Activated CD4-positive, alpha-beta T cell treated with anti-CD3 and anti-CD28 coated beads for 36 hours (primary cell): ENCODE results near the gene SMIM35. TPM values are rescaled to one million over a fixed set of nuclear protein-coding genes. Genes with fewer than 3 reads are reported as not detected.

Source experiments
- ATAC-seq: fragments of 200-7000 bp; cut with Tn5 transposase; one replicate; pipeline ENCODE4 v1.10.0; 2021; ENCODE audit warnings: mild to moderate bottlenecking, moderate library complexity
- CTCF ChIA-PET: fragments of 350-600 bp; sonication (Branson Sonifier 250); formaldehyde crosslinking; loops from one replicate; lab custom pipeline; 2021; ENCODE audit warnings: antibody characterized with exemption; lab: Charles Lee
- POLR2A ChIA-PET: fragments of 350-600 bp; sonication (Branson Sonifier 250); formaldehyde crosslinking; loops from one replicate; lab custom pipeline; 2021; ENCODE audit warnings: antibody characterized with exemption, inconsistent platforms; lab: Charles Lee
- DNase-seq: peaks from one replicate; pipeline ENCODE4 v3.0.0-alpha.2; 2020
- H3K27ac Mint-ChIP-seq: one replicate; pipeline ENCODE4 v1.8.0; 2021; ENCODE audit warnings: mixed read lengths
- H3K27me3 Mint-ChIP-seq: one replicate; pipeline ENCODE4 v1.8.0; 2021; ENCODE audit warnings: mixed read lengths
- H3K36me3 Mint-ChIP-seq: one replicate; pipeline ENCODE4 v1.8.0; 2021; ENCODE audit warnings: low read depth, mixed read lengths
- H3K4me1 Mint-ChIP-seq: one replicate; pipeline ENCODE4 v1.8.0; 2021; ENCODE audit warnings: mixed read lengths
- H3K4me3 Mint-ChIP-seq: one replicate; pipeline ENCODE4 v1.8.0; 2021; ENCODE audit warnings: mild to moderate bottlenecking, moderate library complexity, mixed read lengths
- H3K9me3 Mint-ChIP-seq: one replicate; pipeline ENCODE4 v1.8.0; 2021; ENCODE audit warnings: low read depth, mixed read lengths
- intact Hi-C, 2 experiments: fragments of 100-400 bp; cut with DNase I in 1 of 2; cut with micrococcal nuclease in 1 of 2; formaldehyde crosslinking; loops; one replicate each; pipeline versions ENCODE4 v1.14.2 to v1.15.1; 2022 to 2024; cut with DNase I, micrococcal nuclease
- total RNA-seq, 2 experiments: library from RNA; stranded (reverse); gene quantifications; one replicate each; pipeline ENCODE4 v1.2.3, GENCODE V29; 2021

SMIM35 gene
- total RNA-seq, 2 experiments from 2014 or later = 0.09 TPM; not detected in 1

DNA sequence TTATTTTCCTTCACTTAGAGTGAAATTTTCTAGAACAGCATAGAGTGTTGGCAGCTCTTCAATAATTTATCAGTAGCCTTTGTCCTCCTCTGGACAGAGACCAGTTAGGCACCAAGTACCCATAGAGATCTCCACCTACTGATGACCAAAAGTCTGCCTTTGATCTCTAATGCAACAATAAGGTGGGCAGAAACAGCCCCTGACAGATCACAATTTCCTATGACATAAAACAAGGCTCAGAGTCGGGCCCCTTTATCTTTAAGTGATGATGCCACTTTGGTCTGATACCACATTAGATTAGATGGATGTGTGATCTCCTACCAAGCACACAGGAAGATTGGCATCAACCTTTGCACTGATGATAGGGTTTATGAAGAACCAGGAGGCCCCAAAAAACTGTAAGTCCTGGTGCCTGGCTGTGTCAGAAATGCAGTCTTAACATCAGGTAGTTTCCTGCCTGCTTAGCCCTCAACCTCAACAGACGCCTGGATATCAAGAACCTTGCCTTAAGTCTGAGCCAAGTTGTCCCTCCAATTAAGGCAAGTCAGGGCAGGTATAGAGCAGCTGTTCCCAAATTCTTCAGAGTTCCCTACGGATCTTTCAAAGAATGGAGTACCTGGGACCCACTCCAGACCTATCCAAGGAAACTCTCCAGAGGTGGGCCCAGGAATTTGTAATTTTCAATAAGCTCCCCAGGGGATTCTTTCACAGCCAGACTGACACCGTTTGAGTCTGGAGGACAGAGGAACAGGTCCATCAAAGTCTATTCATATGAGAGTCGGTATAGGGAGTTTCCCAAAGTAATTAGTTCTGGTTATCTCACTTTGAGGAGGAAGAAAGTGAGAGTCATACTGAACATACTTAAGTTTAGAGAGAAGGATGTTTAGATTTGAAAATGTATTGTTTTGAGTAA, 40.5 kb downstream of the SMIM35 start:
- H3K36me3 Mint-ChIP-seq = no peaks in the 10 kb centered on the region
- POLR2A ChIA-PET = interaction anchor here (1.0 to 3.5 kb wide), 2 partner anchors 44 to 49 kb away, joined by 3 to 24 read pairs; no protein-coding TSS in a partner anchor
- H3K27ac Mint-ChIP-seq = peak overlapping the region; percentile 76
- H3K4me3 Mint-ChIP-seq = peak overlapping the region; percentile 25
- ATAC-seq = peak; percentile 76
- no peaks in the 10 kb centered on the region for H3K9me3 Mint-ChIP-seq
- H3K27me3 Mint-ChIP-seq = no peaks in the 10 kb centered on the region
- DNase-seq = peak; percentile 49
- intact Hi-C loops = loop anchor here (1.0 to 10.0 kb wide), 6 partner anchors 44 to 812 kb away; partner anchors contain the start of genes PCSK7 (in 1 of the 2) and RNF214 (in 1 of the 2)
- peaks cover 88% of the 10 kb centered on the region for H3K4me1 Mint-ChIP-seq
- CTCF ChIA-PET = interaction anchor here (0.6 to 3.0 kb wide), 9 partner anchors 9 to 239 kb away, joined by 3 to 12 read pairs (median 5); no protein-coding TSS in a partner anchor

DNA sequence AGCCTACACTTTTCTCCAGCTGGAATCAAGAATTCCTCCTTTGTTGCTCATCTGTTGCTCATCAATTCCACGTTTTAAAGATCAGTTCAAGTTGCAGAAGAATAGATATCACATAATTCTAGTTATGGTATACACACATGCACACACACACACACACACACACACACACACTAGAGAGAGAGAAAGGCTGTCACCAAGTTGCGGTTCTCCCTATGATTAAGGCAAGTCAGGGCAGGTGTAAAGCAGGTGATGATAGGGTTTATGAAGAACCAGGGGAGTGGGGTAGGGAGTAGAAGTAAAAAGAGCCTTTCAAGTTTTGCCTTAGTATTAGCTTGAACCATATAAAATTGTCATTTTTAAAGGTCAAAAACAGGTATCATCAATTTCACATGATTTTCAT, 41.6 kb downstream of the SMIM35 start:
- Mint-ChIP-seq H3K27ac (peak overlapping the region; percentile 76), H3K4me1 (peaks cover 80% of the 10 kb centered on the region), H3K4me3 (no peak overlapping the region), H3K36me3 (no peaks in the 10 kb centered on the region), H3K9me3 (no peaks in the 10 kb centered on the region), H3K27me3 (no peaks in the 10 kb centered on the region)
- ATAC-seq (no peak), DNase-seq (peak; percentile 17)
- ChIA-PET CTCF (interaction anchor here (0.9 to 3.0 kb wide), 8 partner anchors 8 to 238 kb away, joined by 3 to 11 read pairs (median 4); partner anchors contain the start of gene IL10RA), POLR2A (interaction anchor here (1.0 kb wide), 1 partner anchor 187 kb away, joined by 3 read pairs; no protein-coding TSS in a partner anchor)
- intact Hi-C loops = loop anchor here in 1 of 2 experiments (5.0 to 10.0 kb wide), 2 partner anchors 197 to 810 kb away; partner anchors contain the start of genes PCSK7 and RNF214

DNA sequence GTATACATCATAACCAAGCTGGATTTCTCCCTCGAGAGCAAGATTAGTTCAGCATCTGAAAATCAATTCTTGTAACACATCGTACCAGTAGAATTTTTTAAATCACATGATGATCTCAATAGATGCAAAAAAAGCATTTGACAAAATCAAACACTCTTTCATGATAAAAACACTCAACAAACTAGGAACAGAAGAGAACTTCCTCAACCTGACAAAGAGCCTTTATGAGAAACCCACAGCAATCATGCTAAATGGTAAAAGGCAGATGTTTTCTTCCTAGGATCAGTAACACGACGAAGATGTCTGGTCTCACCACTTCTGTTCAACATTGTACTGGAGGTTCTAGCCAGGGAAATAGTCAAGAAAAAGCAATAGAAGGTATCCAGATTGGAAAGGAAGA, 44.0 kb downstream of the SMIM35 start:
- Mint-ChIP-seq H3K4me3 (no peak overlapping the region), H3K36me3 (no peaks in the 10 kb centered on the region), H3K27ac (peak overlapping the region; percentile 17), H3K27me3 (no peaks in the 10 kb centered on the region), H3K4me1 (peaks cover 65% of the 10 kb centered on the region), H3K9me3 (no peaks in the 10 kb centered on the region)
- CTCF ChIA-PET = interaction anchor here (1.3 to 2.4 kb wide), 4 partner anchors 9 to 96 kb away, joined by 5 to 7 read pairs (median 6); no protein-coding TSS in a partner anchor
- intact Hi-C loops = loop anchor here in 1 of 2 experiments (10.0 kb wide), 1 partner anchor 808 kb away; the partner anchor contains the start of genes PCSK7 and RNF214
- DNase-seq (no peak), ATAC-seq (no peak)
- POLR2A ChIA-PET = no interaction called here

DNA sequence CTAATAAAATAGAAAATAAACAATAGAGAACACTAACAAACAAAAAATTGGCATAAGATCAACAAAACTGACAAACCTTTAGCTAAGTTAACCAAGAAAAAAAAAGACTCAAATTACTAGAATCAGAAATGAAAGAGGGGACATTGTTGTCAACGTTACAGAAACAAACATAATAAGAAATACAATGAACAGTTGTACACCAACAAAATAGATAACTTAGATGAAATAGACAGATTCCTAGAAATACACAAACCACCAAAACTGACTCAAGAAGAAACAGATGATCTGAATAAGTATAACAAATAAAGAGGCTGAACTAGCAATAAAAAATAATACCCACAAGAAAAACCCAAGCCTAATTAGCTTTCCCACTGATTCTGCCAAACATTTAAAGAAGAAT, 44.6 kb downstream of the SMIM35 start:
- ATAC-seq = no peak
- Mint-ChIP-seq H3K36me3 (no peaks in the 10 kb centered on the region), H3K27ac (peak overlapping the region; percentile 63), H3K4me1 (peaks cover 58% of the 10 kb centered on the region), H3K4me3 (no peak overlapping the region), H3K9me3 (no peaks in the 10 kb centered on the region), H3K27me3 (no peaks in the 10 kb centered on the region)
- no peak for DNase-seq
- POLR2A ChIA-PET = no interaction called here
- intact Hi-C loops = loop anchor here in 1 of 2 experiments (10.0 kb wide), 1 partner anchor 807 kb away; the partner anchor contains the start of genes PCSK7 and RNF214
- CTCF ChIA-PET = interaction anchor here (1.3 to 2.4 kb wide), 4 partner anchors 9 to 95 kb away, joined by 5 to 7 read pairs (median 6); no protein-coding TSS in a partner anchor

DNA sequence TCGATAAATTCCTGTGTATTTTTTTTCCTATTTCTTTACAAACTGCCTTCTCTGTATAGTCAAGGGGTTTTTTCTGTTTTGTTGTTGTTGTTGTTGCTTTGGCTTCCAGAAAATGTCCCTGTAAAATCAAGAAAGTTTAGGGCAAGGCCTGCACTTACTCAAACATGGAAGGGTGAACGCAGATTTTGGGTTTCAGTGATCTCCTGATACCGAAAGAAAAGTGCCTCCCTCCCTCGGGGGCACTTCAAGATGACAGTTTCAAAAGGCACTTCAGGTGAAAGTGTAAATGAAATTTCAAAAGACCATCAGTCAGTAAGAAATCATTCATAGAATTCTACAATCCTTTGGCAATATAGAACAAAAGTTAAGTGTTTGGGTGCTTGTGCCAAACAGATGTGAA, 53.3 kb downstream of the SMIM35 start:
- Mint-ChIP-seq H3K36me3 (no peaks in the 10 kb centered on the region), H3K27ac (peak overlapping the region; percentile 60), H3K4me3 (no peak overlapping the region), H3K9me3 (no peaks in the 10 kb centered on the region), H3K27me3 (no peaks in the 10 kb centered on the region), H3K4me1 (peaks cover 18% of the 10 kb centered on the region)
- DNase-seq = no peak
- POLR2A ChIA-PET = no interaction called here
- ATAC-seq = peak; percentile 71
- intact Hi-C loops = no loop called here
- CTCF ChIA-PET = no interaction called here

DNA sequence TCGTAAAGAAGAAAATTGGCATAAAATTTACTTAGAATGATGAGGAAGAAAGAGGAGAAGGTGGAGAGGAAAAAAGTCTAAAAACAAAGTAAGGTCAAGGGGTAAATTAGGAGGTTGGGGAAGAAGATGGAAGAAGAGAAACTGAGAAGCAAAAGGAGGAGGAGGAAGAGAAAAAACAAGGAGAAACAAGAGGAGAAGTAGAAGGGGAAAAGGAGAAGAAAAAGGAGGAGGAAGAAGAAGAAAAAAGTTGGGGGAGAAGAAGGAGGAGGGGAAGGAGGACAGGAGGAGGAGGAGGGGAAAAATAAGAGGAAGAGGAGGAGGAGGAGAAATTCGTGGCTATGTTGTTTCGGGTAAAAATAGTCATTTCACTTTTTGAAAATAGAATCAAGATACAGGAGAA, 58.1 kb downstream of the SMIM35 start:
- no peak overlapping the region for H3K27ac Mint-ChIP-seq
- peaks cover 23% of the 10 kb centered on the region for H3K4me1 Mint-ChIP-seq
- no peaks in the 10 kb centered on the region for H3K9me3 Mint-ChIP-seq
- ChIA-PET CTCF (interaction anchor here (0.9 to 1.0 kb wide), 3 partner anchors 8 to 25 kb away, joined by 4 to 7 read pairs (median 6); no protein-coding TSS in a partner anchor), POLR2A (no interaction called here)
- ATAC-seq = no peak
- no peak overlapping the region for H3K4me3 Mint-ChIP-seq
- intact Hi-C loops = no loop called here
- H3K27me3 Mint-ChIP-seq = no peaks in the 10 kb centered on the region
- no peaks in the 10 kb centered on the region for H3K36me3 Mint-ChIP-seq
- no peak for DNase-seq

DNA sequence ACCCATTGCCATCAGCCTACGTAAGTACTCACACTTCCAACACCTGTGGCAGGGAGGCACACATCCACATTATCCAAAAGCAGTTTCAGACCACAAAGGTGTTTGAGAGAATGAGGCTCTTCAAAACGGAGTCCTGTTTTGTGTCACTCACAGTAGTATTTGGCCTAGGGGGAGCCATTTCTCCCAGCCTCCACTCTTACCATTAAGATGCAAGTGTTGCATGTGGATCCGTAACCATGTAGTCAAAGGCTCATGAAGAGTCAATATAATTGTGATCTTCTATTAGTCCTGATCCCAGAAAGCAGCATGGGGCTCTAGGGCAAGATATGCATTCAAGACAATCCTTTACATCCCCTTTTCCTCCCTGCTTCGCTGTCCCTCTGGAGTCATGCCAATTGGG, 59.1 kb downstream of the SMIM35 start:
- Mint-ChIP-seq H3K4me1 (peaks cover 18% of the 10 kb centered on the region), H3K36me3 (no peaks in the 10 kb centered on the region), H3K4me3 (no peak overlapping the region), H3K9me3 (no peaks in the 10 kb centered on the region), H3K27me3 (no peaks in the 10 kb centered on the region), H3K27ac (no peak overlapping the region)
- intact Hi-C loops = no loop called here
- ChIA-PET POLR2A (no interaction called here), CTCF (interaction anchor here (0.6 to 1.0 kb wide), 2 partner anchors 9 to 23 kb away, joined by 3 read pairs; no protein-coding TSS in a partner anchor)
- ATAC-seq (no peak), DNase-seq (no peak)

DNA sequence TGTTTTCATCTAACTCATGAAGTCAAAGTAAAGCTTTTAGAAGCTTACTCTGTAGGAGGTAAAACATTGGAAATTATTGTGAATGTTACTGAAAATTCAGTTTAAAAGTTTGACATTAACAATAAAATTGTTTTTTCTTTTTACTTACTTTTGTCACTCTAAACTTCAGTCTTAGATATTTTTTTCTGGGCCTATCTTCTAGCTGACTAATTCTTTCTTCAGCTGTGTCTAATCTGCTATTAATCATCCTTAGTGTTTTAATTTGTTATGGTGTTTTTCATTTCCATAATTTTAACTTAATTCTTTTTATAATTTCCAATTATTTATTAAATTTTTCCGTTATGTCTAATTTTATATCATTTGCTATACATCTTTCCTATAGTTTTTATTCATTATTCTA, 65.6 kb downstream of the SMIM35 start:
- Mint-ChIP-seq H3K36me3 (peaks cover 22% of the 10 kb centered on the region), H3K4me3 (no peak overlapping the region), H3K27me3 (no peaks in the 10 kb centered on the region), H3K27ac (no peak overlapping the region), H3K4me1 (peaks cover 12% of the 10 kb centered on the region), H3K9me3 (peaks cover 34% of the 10 kb centered on the region)
- intact Hi-C loops = no loop called here
- ChIA-PET POLR2A (interaction anchor here (0.6 kb wide), 1 partner anchor 92 kb away, joined by 9 read pairs; no protein-coding TSS in a partner anchor), CTCF (interaction anchor here (0.6 to 2.2 kb wide), 11 partner anchors 8 to 95 kb away, joined by 3 to 11 read pairs (median 4); no protein-coding TSS in a partner anchor)
- ATAC-seq (no peak), DNase-seq (no peak)

DNA sequence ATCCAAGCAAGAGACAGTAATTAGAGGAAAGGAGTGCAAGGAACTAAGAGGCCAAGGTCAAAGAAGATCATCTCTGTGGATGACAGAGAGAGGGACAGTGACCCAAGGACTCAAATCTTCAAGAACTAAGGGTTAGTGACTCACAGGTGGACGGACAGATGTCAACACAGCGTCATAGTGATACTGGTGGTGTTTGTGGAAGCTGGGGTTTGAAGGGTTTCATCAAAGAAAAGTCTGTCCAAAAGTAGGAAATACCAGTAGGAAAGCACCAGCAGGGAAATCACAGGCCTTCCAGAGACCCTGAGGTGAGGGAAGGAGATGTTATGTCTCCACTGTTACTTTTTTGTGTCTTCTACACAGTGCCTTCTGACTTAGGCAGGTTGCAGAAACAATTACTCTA, 68.4 kb downstream of the SMIM35 start:
- H3K4me3 Mint-ChIP-seq = no peak overlapping the region
- intact Hi-C loops = no loop called here
- ATAC-seq (no peak), DNase-seq (no peak)
- H3K36me3 Mint-ChIP-seq = peaks cover 22% of the 10 kb centered on the region
- peaks cover 34% of the 10 kb centered on the region for H3K9me3 Mint-ChIP-seq
- H3K27ac Mint-ChIP-seq = no peak overlapping the region
- H3K4me1 Mint-ChIP-seq = peaks cover 32% of the 10 kb centered on the region
- POLR2A ChIA-PET = no interaction called here
- CTCF ChIA-PET = interaction anchor here (0.5 to 1.5 kb wide), 2 partner anchors 15 to 95 kb away, joined by 3 to 5 read pairs; no protein-coding TSS in a partner anchor
- no peaks in the 10 kb centered on the region for H3K27me3 Mint-ChIP-seq

DNA sequence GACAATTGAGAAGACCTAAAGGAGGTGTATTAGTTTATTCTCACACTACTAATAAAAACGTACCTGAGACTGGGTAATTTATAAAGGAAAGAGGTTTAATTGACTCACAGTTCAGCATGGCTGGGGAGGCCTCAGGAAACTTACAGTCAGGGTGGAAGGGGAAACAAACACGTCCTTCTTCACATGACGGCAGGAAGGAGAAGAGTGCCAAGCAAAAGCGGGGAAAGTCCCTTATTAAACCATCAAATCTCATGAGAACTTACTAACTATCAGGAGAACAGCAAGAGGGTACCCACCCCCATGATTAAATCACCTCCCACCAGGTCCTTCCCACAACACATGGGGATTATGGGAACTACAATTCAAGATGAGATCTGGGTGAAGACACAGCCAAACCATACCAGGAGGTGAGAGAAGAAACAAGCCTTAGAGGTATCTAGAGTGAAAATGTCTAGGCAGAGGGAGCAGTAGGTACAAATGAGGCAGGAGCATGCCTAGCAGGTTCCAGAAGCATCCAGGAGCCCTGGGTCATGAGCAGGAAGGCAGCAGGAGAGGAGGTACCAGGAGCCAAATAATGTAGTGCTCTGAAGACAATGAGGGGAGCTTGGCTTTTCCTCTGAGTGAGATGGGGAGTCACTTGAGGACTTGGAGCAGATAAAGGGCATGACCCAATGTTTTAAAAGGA, 69.0 kb downstream of the SMIM35 start:
- DNase-seq = no peak
- H3K36me3 Mint-ChIP-seq = peaks cover 22% of the 10 kb centered on the region
- peaks cover 34% of the 10 kb centered on the region for H3K9me3 Mint-ChIP-seq
- POLR2A ChIA-PET = no interaction called here
- no peaks in the 10 kb centered on the region for H3K27me3 Mint-ChIP-seq
- H3K4me1 Mint-ChIP-seq = peaks cover 32% of the 10 kb centered on the region
- CTCF ChIA-PET = no interaction called here
- intact Hi-C loops = no loop called here
- ATAC-seq = no peak
- H3K27ac Mint-ChIP-seq = no peak overlapping the region
- H3K4me3 Mint-ChIP-seq = no peak overlapping the region

DNA sequence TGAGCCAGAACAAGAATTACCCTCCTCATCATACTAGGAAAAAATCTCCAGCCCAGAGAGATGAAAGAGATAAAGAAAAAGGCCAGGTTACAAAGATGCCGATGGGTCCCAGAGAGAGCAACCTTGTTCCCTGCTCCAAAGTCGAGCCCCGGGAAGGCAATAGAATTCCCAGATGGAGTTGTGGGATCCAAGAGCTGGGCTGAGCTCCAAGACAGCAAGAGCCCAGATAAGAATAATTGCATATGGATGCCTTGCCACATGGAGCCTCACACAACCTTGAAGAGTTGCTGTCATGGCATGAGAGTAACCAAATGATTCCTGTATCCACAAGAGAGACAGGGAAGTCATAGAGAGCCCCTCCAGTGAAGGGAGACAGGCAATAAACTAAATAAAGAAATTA, 69.7 kb downstream of the SMIM35 start:
- Mint-ChIP-seq H3K9me3 (peaks cover 34% of the 10 kb centered on the region), H3K4me3 (no peak overlapping the region), H3K27ac (no peak overlapping the region), H3K27me3 (no peaks in the 10 kb centered on the region), H3K4me1 (peaks cover 37% of the 10 kb centered on the region), H3K36me3 (peaks cover 22% of the 10 kb centered on the region)
- ATAC-seq = no peak
- intact Hi-C loops = no loop called here
- ChIA-PET CTCF (no interaction called here), POLR2A (no interaction called here)
- no peak for DNase-seq
